GM19452 (cell line): ENCODE measurements around the gene MID1IP1.

ENCODE experiments used
- ATAC-seq: cut with Tn5 transposase; IDR thresholded peaks from one replicate; pipeline ENCODE4 v1.9.1; 2021; ENCODE audit not compliant: unreplicated experiment

MID1IP1 gene

GRCh38 chrX:38800981-38801845 is at the start of gene MID1IP1:
Gene MID1IP1, plus strand, starts transcription at chrX:38801459. Its CDS starts 3,488 bp downstream, at chrX:38804947.
- ATAC-seq, result peak; percentile 40

GRCh38 chrX:38754102-38754790 is 47.0 kb upstream of the MID1IP1 start:
- no peak for ATAC-seq

GRCh38 chrX:38754818-38755718 is 46.2 kb upstream of the MID1IP1 start:
- ATAC-seq, result no peak

GRCh38 chrX:38760883-38761282 is 40.4 kb upstream of the MID1IP1 start:
- no peak for ATAC-seq

- no peak for ATAC-seq
These were observed 33.2 kb upstream of the MID1IP1 start for GRCh38 chrX:38768079-38768478.

GRCh38 chrX:38770152-38770551 is 31.1 kb upstream of the MID1IP1 start:
- ATAC-seq, result no peak

- no peak for ATAC-seq
These were observed 27.0 kb upstream of the MID1IP1 start for GRCh38 chrX:38774249-38774648.

GRCh38 chrX:38796946-38797345 is 4.3 kb upstream of the MID1IP1 start:
- no peak for ATAC-seq

GRCh38 chrX:38798956-38799355 is 2.3 kb upstream of the MID1IP1 start:
- ATAC-seq, result no peak

GRCh38 chrX:38799995-38800580 is 1.2 kb upstream of the MID1IP1 start:
- no peak for ATAC-seq

- no peak for ATAC-seq
These were observed 2.0 kb downstream of the MID1IP1 start for GRCh38 chrX:38803243-38803587.

GRCh38 chrX:38803588-38804431 is 2.6 kb downstream of the MID1IP1 start:
- peak; percentile 57 for ATAC-seq

- no peak for ATAC-seq
These were observed 3.1 kb downstream of the MID1IP1 start for GRCh38 chrX:38804432-38804681.

GRCh38 chrX:38804682-38805431 is 3.6 kb downstream of the MID1IP1 start:
- ATAC-seq, result no peak

GRCh38 chrX:38805432-38806389 is 4.5 kb downstream of the MID1IP1 start:
- ATAC-seq, result peak; percentile 29

- ATAC-seq, result no peak
These were observed 5.8 kb downstream of the MID1IP1 start for GRCh38 chrX:38806875-38807621.

- no peak for ATAC-seq
These were observed 6.6 kb downstream of the MID1IP1 start for GRCh38 chrX:38807873-38808272.
